Measurements from ENCODE around the gene PLD5.
"Not testable (repeated sequence)": the region's sequence is repeated elsewhere in the genome, so short reads cannot be mapped to it uniquely, and the experiment has no call there.

GRCh38 chr1:242278406-242278805, 246.1 kb downstream of the PLD5 start:
- not testable (repeated sequence) for TF ChIP-seq CTCF (conservative IDR thresholded peaks at IDR 0.05; ENCODE audit: low read depth, low read length); EZH2phosphoT487 (IDR thresholded peaks at IDR 0.05; ENCODE audit: borderline replicate concordance, low read length); EZH2 (IDR thresholded peaks at IDR 0.05; ENCODE audit: low read length, unreplicated experiment)

Data from PC-3 (cell line).